Activated CD8-positive, alpha-beta memory T cell treated with anti-CD3 and anti-CD28 coated beads, Interleukin-2, amount 50 U/mL, for 1 hour (primary cell): ENCODE measurements around the gene OR7A17.

ENCODE experiments used
- DNase-seq: peaks from one replicate; pipeline ENCODE4 v3.0.0-alpha.2; 2020; ENCODE audit errors: extremely low read depth

The OR7A17 gene

DNA sequence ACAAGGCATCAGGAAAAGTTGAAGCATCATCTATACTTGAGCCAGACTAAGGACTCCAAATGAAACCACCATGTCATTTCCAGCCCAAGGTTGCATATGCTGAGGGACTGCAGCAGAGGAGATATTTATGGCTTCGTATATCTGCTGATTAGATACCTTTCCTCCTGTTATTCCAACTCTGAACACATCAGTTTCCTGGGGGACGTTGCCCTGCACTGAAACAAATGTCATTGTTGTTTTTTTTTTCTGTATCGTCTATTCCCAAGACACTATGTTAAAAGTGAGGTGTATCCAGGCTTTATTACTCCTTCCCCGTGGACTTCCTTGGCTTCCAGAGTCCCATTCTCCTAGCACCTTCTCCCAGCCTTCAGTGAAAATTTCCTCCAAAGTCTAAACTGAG lies at the start of gene OR7A17:
Gene OR7A17, minus strand, starts transcription at position 101 of the 400 bp plus-strand sequence. CDS start 4,777 bp downstream, outside the sequence.
- no peak for DNase-seq

DNA sequence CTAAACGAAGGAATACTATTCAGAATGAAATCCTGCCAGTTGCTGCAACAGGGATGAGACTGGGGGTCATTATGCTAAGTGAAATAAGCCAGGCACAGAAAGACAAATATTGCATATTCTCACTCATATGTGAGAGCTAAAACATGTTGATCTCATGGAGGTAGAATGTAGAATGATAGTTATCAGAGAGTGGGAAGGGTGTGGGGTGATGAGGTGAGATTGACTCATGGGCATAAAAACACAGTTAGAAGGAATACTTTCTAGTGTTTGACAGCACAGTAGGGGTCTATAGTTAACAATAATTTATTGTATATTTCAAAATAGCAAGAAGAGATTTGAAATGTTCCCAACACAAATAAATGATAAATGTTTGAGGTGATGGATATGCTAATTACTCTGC lies 47.6 kb upstream of the OR7A17 start:
- no peak for DNase-seq

DNA sequence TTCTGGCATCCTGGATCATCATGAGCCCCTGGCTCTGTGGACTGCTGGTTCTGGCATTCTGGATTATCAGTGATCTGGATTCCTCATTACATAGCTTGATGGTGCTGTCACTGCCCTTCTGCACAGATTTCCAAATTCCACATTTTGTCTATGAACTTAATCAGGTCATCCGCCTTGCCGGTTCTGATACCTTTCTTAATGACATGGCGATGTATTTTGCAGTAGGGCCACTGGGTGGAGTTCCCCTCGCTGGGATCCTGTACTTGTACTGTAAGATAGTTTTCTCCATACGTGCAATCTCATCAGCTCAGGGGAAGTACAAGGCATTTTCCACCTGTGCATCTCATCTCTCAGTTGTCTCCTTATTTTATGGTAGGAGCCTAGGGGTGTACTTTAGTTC lies 30.9 kb upstream of the OR7A17 start:
- no peak for DNase-seq

DNA sequence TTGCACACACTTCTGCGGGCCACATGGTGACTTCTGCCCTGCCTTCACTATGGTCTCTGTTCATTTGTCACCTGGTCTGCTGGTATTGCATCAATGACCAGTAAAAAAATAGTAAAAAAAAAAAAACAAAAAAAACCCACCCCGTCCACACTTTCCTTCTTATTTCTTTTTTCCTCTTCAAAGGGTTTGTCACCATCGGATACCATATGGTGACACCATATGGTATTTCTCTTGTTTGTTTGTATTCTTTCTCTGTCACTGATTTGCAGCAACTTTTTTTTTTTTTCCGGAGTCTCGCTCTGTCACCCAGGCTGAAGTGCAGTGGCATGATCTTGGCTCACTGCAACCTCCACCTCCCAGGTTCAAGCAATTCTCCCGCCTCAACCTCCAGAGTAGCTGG lies 29.2 kb upstream of the OR7A17 start:
- no peak for DNase-seq

DNA sequence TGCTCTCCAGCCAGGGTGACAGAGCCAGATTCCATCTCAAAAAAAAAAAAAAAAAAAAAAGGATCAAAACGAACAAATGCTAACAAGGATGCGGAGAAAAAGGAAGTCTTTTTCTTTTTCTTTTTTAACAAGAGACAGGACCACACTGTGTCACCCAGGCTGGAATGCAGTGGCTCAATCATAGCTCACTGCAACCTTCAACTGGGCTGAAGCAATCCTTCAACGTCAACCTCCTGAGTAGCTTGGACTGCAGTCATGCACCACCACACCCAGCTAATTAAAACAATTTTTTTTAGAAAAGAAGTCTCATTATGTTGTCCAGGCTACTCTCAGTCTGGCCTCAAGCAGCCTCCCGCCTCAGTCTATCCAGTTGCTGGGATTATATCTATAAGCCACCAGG lies 20.8 kb upstream of the OR7A17 start:
- DNase-seq, result no peak

DNA sequence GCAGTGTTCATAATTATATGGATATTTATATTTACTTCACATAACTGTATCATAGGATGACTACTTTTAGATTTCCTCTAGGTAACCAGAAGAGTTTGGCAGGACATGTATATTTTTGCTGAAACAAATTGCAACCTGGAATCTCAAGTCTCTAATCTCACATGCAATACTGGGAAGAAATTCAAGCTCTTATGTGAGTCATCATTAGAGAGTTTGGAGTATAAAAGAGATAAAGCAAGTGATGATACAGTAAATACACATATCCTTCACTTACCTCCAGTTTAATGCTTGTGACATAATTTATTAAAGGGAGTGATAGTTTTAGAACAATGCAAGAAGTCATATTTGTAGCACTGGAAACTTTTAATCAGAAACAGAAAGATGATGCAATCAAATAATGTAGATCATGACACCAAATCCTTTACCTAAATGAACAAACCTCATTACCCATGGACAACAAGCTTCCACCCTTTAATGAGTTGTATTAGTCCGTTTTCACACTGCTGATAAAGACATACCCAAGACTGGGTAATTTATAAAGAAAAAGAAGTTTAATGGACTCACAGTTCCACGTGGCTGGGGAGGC lies 15.8 kb upstream of the OR7A17 start:
- no peak for DNase-seq

DNA sequence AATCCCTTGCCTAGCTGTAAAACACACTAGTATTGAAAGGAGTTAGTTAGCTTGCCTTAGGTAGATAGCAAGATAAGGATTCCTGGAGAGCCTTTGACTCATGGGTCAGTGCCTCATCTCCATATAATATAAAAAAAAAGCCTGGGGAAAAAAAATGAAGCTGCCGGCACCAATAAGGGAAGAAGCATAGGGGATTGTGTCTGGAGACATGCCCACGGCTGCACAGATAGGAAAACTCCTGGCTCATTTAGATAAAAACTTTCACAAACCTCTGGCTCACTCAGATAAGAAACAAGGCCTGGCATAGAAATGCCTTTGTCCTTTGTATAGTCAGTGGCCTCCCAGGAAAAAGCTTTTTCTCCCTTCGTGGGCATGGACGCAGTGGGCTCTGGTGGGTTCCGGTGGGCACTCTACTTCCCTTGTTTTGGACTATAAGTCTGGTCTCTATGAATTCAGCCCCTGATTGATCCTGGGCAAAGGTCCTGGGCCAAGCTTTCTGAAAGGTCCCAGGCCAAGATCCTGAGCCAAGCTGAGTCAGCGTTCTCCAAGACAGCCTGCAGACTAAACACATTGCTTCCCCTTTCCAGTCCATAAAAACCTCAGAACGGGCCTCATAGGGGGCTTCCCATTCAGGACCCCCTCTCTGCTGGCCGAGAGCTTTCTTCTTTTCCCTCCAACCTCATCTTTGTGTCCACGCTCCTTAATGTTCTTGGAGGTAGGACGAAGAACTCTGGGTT lies 4.9 kb upstream of the OR7A17 start:
- DNase-seq, result no peak

DNA sequence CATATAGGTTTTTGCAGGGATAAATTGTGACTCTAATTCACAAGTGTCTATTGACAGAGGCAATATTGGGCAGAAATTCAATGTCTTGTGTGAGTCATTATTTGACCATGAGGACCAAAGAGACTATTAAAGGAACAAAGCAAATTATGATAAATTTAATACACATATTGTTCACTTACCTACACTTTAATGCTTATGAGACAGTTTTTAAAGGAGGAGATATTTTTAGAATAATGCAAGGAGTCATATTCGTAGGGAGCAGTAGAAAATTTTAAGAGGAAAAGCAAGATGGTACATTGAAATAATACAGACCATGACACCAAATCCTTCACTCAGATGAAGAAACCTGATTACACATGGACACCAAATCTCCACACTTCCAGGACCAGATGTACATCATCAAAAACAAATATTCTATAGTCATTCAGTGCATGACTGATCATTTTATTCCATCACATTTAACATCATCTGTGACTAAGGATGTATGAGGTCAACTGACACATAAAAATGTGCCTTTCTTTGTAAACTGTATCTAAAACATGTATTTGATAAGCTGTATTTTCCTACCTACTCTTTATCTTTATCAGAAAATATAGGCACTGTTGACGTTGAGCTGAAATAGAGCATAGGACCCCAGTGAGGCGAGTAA lies 4.2 kb upstream of the OR7A17 start:
- no peak for DNase-seq

DNA sequence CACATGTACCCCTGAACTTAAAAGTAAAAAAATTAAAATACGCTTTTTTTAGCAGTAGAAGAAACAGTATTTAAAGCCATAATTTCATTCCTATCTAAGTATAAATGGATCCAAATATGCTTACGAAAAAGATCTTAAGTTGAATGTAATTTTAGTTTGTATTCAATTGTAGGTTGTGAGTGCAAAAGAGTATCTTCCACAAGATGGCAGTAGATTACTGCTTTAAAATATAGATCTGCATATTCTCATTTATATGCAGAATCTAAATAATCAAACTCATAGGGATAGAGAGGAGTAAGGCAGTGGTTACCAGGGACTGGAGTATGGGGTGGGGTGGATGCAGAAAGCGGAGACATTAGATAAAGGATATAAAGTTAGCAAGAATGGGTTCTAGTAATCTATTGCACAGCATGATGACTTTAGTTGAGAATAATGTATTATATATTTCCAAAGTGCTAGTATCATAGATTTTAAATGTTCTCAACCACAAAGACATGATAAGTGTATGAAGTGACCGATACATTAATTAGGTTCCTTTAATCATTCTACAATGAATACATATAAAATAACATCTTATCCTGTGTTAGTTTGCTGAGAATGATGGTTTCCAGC lies 14.2 kb downstream of the OR7A17 start:
- DNase-seq, result no peak

DNA sequence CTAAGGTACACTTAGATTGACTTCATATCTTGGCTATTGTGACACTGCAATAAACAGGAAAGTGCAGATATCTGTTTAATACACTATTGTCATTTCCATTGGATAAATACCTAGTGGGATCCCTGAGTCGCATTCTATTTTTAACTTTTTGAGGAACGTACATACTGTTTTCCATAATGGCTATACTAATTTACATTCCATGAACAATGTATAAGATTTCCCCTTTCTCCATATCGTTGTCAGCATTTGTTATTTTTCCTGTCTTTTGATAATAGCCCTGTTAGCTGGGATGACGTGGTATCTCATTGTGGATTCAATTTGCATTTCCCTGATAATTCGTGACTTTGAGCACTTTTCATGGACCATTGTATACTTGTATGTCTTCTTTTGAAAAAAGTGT lies 17.4 kb downstream of the OR7A17 start:
- DNase-seq, result no peak

DNA sequence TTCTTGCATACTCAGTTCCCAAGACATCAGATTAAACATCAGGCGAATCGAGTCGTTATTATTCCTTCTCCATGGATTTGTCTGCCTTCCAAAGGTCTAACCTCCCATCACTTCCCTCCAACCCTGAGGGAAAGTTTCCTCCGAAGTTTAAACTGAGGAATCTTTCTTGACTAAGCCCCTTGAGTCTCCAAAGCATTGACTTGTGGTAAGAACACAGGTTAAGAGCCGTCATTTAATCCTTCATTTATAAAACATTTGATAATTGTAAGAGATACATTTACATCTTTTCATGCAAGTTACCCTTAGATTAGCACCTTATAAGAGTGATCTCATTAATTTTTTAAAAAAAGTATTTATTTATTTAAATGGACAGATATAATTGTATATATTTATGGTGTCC lies 37.1 kb downstream of the OR7A17 start, which contains the start of gene OR7A10:
Gene OR7A10, minus strand, starts transcription at position 101 of the 400 bp plus-strand sequence. CDS start 7,045 bp downstream, outside the sequence.
- no peak for DNase-seq

DNA sequence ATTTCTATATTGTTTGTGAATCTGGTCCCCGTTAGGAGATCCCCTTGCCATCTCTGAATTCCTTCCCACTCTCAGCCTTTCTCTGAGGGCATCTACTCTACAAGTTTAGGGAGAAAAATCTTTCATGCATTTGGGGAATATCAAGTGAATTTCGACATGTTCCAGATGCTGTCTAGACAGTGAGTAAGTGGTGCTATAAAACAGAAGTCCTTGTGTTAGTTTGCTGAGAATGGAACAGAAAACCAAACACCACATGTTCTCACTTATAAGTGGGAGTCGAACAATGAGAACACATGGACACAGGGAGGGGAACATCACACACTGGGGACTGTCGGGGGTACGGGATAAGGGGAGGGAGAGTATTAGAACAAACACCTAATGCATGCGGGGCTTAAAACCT lies 42.4 kb downstream of the OR7A17 start:
- no peak for DNase-seq

DNA sequence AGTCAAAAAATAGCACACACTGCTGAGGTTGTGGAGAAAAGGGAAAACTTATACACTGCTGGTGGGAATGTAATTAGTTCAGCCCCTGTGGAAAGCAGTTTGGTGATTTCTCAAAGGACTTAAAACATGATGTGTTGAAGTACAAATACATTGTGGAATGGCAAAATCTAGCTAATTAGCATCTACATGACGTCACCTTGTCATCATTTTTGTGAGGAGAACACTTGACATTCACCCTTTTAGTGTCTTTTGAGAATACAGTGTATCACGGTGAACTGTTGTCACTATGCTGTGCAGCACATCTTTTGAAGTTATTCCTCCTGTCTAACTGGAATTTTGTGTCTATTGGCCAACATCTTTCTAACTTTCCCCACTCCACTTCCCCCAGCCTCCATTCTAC lies 42.8 kb downstream of the OR7A17 start:
- no peak for DNase-seq

DNA sequence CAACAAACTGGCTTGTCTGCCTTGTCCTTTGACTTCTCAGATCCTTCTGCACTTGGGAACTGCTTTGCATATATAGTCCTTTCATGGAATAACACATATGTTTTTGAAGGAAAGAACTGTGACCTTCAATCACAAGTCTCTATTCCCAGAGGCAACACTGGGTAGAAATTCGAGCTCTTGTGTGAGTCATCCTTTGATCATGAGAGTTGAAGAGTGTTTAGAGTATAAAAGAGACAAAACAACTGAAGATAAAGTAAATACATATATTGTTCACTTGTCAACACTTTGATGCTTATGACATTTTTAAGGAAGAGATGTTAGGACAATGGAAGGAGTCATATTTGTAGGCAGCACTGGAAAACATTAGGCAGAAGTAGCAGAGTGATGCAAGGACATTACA lies 45.7 kb downstream of the OR7A17 start:
- no peak for DNase-seq

DNA sequence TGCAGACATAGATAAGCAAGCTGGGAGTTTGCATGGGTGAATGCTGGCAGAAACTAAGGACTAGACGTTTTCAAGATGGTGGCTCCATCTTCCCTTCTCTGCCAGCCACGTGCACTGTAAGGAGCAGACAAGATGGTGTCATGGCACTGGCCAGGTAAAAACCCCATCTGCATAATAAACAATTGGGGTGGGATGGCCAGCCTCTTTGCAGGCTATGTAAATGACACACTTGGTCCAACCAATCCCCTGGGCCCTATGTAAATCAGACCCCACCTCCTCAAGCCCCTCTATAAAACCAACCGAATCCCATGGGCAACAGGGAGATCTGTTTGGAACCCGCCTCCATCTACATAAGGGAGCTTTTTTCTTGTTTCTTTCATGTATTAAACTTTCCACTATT lies 48.5 kb downstream of the OR7A17 start:
- DNase-seq, result no peak

DNA sequence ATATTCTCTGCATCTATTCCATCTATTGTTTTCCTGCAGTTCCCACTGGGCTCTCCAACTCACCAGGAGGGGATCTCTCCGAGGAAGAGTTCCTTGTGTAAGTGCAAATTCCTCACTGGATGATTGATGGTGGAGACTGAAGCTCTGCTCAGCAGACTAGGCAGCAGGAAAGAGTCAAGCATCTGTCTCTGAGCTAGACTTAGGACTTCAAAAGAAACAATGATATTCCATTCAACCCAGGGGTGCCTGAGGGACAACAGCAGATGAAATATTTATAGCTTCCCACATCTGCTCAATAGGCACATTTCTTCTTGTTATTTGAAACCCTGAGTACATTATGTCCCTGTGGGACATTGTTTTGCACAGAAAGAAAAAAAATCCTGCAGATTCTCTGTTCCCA lies 50.9 kb downstream of the OR7A17 start, which contains the start of the genes OR7A5 and OR7C1:
Gene OR7A5, minus strand, starts transcription at position 175 of the 400 bp plus-strand sequence. CDS start 6,944 bp downstream, outside the sequence.
Gene OR7C1, minus strand, starts transcription at position 175 of the 400 bp plus-strand sequence. CDS start 35,049 bp downstream, outside the sequence.
- DNase-seq, result no peak

DNA sequence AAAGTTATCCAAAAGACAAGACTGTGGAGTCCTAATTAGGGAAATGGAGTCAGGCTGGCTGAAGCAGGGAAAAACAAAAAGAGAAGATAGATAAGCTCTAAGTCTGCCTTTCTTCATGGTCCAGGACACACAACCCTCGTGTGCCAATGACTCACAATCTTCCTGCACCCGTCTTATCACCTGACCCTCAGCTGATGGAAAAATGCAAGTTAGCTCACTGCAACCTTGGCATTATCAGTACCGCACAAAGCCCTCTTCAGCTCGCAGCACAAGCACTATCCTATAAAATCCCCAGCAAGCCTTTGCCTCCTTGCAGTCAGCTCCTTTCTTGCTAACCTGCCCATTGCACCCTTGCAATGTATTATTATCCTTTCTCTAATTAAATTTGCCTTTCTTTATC lies 55.2 kb downstream of the OR7A17 start:
- DNase-seq, result no peak
